Activated CD4-positive, alpha-beta T cell treated with anti-CD3 and anti-CD28 coated beads, Interleukin-2, amount 50 U/mL, for 24 hours (primary cell): ENCODE measurements around the gene ASCL5.

Experiments used
- DNase-seq, 2 donors: peaks; one replicate each; pipeline ENCODE4 v3.0.0-alpha.2; 2020; ENCODE audit warnings: low read depth in 1 of 2, low spot score in 1 of 2

The ASCL5 gene

DNA sequence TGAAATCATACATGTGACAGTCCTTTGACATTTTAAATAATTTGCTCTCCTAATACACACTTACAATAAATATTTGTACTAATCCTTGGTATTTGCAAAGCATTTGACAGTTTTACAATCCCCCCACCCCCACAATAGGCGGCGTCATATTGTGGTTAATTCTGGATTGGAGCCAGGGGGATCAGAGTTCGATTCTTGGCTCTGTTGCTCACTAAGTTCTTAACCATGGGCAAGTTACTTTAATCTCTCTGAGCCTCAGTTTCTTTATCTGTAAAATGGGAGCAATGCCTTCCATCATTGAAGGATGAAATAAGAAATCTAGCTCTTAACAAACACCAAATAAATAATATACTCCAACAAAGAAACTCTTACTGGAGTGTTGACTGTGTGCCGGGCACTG, 38.6 kb downstream of the ASCL5 start:
- no peak for DNase-seq

DNA sequence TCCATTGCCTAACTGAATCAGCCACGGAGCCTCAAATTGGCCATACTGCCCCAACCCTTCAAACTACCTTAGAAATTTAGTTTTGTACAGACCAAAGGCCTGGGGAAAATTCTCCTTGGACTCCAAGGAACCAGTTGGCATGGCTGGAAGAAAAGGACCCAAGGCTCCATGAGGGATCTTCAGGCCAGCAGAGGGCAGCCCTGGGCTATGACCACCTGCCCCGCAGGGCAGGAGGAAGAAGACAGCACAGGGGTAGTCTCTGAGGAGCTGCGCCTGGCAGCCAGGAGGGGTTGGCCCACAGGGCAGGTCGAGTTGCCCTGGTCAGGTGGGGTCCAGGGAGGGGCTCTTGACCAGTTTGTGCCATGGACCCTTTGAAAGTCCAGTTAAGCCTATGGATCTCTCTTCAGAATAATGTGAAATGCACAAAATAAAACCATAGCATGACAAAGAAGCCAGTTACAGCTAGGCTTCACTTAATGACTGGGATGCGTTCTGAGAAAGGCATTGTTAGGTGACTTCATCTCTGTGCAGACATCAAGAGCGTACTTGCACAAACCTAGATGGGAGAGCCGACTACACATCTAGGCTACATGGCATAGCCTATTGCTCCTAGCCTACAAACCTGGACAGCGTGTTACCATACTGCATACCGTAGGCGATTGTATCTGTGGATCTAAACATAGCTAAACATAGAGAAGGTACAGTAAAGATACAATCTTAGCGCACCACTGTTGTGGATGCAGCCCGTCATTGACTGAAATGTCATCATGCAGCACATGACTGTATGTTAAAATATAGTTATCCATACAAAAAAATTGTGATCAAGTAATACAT, 40.9 kb downstream of the ASCL5 start:
- DNase-seq, result peak in 1 of 2 donors; percentile 9

DNA sequence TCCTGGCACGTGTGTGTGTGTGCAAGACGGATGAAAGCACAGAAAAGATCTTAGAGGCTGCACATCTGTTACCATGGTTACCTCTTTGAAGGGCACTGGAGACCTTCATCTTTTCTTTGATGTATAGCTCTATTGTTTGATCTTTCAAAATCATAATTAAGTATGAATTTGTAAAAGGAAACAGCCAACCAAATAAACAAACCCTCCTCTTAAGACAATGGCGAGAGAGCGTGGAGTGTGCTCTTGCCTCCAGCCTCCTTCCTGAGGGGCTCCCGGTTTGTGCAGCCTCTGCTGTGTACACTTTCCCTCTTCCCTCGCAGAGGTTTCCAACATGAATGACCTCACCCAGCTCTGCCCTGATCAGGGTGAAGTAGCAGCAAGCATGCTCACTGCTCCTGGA, 42.7 kb downstream of the ASCL5 start:
- no peak for DNase-seq

DNA sequence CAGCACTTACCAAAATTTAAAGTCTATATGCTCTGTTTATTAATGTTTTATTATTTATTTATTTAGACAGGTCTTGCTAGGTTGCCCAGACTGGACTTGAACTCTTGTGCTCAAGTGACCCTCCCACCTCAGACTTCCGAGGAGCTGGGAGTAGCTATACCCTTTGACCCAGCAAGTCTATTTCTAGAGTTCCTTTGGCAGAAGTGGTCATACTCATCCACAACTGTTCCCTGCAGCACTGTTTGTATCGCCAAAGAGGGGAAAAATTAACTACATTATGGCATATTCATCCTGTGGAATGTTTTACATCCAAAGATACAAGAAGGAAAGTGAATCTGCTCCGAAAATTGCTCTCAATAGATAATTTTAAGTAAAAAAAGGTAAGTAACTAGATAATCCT, 43.2 kb downstream of the ASCL5 start:
- no peak for DNase-seq

DNA sequence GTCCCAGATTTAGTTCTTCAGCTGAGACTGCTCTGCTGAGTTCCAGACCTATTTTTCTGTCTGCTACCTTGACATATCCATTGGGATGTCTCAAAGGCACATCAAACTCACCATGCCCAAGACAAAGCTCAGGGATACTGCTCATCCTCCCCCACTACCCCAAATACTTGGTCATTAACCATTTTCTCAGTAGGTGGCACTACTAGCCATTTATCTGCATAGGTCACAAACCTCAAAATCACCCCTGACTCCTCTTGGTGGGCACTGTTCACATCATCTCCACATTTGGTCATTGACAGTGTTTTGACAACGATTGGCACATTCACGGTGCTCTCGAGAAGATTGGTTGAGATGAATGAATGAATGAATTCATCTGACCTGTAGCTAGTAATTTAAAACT, 46.8 kb downstream of the ASCL5 start:
- no peak for DNase-seq

DNA sequence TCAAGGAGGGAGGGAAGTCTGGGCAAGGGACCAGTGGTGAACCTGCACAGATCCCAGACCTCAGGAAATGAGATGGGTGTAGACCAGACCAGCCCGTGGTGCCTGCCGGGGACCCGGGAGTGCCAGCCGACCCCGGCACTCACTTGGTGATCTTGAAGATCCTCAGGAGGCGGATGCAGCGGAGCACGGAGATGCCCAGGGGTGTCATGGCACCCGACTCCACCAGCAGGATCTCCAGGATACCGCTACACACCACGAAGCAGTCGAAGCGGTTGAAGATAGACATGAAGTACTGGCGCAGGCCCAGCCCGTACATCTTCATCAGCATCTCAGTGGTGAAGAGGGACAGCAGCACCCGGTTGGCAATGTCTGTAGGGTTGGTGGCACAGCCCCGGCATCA, 49.2 kb downstream of the ASCL5 start:
- no peak for DNase-seq

DNA sequence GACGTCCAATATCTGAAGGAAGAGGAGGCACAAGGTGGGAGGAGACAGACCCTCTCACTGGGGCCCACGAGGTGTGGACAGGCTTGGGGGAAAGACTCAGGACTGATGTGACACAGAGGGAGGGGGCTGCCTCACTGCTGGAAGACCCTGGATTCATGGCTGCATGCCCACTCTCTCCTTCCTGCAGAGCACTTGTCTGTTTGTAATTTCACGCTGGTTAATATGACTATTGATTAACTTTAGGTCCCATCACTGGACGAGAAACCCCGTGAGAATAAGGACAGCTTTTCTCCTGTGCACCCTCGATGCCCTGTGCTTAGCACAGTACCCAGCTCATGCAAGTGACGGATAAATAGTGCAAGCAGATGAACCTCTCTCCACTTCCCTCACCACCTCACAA, 49.9 kb downstream of the ASCL5 start:
- DNase-seq, result no peak

DNA sequence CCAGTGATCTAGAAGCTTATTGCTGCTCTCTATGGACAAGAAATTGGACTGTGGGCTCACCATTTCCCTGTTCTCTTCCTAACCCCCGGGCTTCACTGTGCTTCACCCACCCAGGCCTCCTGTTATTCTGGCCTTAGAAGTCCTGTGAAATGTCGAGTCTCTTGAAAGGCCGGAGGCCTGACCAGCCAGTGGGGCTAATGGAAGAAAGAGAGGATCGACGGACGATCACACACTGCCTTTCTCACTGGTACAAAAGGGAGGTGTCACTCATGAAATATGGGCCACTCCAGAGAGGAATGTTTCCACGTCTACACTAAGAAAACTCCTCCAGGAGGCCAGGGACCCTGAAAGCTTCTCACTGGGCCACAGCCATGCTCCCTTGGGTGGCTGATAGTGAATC, 50.9 kb downstream of the ASCL5 start:
- no peak for DNase-seq

DNA sequence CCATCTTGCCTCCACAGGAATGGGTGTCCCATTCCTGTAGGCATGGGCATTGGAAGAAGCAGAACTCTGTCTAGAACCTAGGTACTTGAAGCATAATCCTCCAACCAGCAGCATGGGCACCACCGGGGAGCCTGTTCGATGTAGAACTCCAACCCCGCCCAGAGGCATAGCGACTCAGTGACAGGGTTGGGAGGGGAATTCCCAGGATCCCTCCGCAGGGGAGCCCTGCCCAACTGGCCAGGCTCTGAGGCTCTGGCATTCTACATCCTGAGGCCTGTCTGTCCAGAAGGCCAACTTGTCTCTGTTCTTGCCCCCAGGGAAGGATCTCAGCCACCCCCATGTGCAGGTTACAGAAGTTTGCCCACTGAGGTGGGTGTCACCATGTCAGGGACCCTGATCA, 53.0 kb downstream of the ASCL5 start:
- DNase-seq, result no peak

DNA sequence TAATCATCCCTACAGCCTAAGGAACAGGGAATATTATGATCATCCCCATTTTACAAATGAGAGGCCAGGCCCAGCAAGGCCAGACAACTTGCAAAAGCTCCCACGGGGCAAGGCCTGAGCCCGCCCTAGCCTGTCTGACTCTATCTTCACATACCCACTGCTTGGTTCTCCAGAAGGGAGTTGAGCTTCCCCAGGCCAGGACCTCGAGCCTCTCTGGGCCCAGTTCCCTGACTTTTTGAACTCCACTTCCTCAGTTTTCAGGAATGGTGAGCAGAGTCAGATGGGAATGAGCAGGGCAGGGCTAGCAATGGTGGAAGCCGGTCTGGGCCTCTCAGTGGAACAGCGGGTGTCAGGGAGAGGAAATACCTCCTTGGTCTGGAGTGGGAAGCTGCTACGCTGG, 54.1 kb downstream of the ASCL5 start:
- DNase-seq, result no peak

DNA sequence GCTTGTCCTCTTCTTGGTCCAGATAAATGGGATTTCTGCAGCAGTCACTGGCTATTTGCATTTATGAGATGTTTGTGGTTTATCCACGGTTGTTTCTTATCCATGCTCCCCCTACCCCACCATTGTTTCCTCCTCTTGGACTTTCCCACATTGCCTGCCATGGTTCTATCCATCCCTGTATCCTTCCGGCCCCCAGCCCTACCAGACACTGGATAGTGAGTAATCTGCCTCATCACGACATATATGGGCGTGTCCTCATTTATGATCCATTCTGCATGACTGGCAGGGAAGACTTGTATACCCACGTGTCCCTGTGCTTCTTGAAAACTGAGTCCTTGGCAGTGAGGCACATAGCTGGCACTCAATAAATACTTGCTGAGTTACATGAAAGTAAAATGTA, 54.8 kb downstream of the ASCL5 start:
- DNase-seq, result no peak

DNA sequence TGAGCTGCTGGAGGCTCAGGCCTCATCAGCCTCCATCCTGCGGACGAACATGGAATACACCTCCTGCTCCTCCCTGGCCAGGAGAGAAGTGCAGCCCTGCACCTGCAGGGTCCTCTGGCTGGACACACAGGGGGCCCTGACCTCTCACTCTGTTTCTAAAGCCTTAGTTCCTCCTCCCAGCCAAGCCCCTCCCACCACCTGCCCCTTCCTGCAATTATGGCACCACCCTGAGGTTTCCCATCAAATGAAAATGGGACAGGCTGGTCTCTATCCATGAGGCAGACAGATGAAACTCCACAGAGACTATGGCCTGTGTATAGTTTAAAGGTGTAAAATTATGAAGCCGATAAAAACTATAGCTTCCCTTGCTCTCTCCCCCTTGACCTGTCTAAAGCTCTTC, 57.3 kb downstream of the ASCL5 start:
- no peak for DNase-seq

DNA sequence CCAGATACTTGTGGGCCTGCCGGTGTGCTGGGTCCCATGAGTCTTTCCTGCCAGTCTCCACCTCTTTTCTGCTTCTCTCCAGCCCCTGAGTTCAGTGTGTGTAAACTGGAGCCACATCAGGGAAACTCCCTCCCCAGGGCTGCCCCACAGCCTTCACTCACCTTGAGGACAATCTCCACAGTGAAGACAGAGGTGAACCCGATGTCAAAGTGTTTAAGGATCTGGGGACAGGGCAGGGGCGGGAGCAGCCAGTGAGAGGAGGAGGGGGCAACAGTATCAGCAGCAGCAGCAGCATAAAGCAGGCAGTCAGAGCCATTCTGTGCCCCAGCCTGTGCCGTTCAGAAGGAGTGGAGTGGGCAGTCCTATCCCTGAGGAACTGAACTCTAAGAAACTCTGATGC, 58.0 kb downstream of the ASCL5 start:
- no peak for DNase-seq

DNA sequence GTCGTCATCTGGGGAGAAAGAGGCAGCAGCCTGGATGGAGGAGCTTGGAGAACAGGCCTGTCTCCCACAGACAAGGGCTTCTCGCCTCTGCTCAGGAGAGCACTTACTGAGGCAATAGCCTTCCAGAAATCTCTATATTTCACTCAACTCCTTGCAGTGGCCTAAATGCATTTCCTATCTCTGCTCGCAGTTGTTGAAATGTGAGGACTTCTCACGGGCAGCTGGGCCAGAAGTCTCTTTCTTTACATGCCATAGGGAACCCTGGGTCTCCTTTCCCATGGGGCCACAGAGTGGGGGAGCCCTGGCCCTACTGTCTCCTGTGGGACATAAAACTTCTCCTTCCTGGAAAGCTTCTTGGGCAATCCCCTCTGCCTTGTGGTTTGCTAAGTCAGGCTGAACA, 60.0 kb downstream of the ASCL5 start:
- no peak for DNase-seq

DNA sequence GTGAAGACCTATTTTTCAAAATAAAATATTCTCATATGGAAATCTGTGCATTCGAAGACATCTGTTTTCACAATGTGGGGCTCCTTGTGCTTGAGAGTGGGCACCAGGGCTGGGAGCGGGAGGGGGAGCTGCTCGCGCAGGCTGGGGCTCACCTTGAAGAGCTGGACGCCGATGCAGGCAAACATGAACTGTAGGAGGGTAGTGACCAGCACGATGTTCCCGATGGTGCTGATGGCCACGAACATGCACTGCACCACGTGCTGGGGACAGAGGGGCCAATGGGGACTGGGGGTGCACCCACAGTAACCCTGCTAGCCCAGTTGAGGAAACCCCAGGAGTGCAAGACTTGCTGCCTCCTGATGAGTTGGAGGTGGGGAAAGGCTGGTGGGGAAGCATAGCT, 61.3 kb downstream of the ASCL5 start:
- DNase-seq, result no peak

DNA sequence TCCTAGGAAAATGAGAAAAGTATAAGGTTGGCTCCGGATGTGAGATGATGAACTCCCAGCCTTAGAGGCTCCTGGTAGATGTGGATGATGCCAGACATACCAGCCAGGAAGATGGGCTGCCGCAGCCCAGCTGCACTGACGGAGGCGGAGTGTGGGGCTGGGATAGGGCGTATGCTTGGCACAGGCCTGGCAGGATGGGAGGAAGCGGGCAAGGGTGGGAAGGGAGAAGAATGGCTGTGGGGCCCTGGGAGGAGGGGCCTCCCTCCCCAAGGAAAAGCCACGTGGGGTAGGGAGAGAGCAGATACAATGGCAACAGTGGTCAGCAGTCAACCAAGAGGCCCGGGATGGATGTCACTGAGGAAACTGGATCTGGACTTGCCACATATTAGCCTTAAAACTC, 62.2 kb downstream of the ASCL5 start:
- DNase-seq, result no peak
